ENCODE measurements around the gene USP12.
"Not testable (repeated sequence)": the region's sequence is repeated elsewhere in the genome, so short reads cannot be mapped to it uniquely, and the experiment has no call there.

The USP12 gene

DNA sequence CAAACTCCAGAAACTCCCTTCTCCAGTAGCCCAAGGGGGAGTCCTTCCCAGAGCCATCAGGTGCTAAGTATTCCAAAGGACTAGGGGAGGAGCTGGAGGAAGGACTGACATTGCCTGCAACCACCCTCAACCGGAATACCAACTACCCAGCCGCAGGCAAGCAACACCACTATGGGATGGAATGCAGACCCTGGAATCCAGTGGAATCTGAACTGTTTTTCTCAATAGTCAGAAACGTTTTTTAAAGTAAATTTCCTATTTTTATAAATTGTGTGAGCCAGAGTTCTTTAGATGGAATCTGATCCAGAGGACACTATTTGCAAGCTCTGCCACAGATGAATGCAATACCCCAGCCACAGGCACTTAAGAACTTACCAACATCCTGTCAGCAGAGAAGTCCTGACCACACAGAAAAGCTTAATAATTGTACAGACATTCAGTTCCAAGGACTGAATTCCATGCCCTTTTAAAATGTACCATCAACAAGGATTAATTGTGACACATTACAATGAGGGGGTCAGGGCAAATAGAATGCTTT, 92.1 kb downstream of the USP12 start:
- no peak for DNase-seq (ENCODE audit: low read depth in 3 of 3)

DNA sequence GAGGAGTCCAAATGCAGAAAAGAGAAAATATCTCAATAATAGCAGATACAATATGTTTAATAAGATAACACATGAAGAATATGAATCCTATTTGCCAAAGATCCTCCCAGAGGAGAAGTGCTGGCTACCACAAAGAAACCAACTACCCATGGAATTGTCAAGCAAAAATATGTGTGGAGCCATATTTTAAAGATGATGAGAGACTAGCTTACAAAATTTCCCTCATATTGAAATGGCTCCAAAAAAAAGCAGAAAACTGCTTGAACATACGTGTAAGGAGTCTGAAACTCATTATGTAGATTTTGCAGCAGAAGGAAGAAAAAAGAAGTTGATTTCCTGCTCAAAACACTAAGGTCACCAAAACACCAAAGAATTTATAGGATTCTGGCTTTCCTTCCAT, 94.2 kb downstream of the USP12 start:
- DNase-seq (ENCODE audit: low read depth in 3 of 3) = no peak

DNA sequence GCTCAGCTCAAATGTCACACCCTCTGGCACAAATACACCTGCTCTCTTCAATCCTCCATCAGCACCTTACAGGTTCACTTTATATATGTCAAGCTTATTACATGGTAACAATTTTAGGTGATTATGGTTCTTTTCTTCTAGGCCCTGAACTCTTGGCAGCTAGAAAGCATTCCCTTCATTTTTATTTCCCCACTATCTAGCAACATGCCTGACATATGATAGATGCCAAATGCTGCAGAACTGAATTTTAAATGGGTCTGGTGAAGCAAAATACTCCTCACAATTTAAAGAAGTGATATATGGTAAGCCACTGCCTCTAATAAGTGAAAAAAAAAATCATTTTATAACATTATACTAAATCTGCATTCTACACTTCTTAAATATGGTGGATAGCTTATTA, 95.2 kb downstream of the USP12 start:
- DNase-seq (ENCODE audit: low read depth in 3 of 3) = no peak

DNA sequence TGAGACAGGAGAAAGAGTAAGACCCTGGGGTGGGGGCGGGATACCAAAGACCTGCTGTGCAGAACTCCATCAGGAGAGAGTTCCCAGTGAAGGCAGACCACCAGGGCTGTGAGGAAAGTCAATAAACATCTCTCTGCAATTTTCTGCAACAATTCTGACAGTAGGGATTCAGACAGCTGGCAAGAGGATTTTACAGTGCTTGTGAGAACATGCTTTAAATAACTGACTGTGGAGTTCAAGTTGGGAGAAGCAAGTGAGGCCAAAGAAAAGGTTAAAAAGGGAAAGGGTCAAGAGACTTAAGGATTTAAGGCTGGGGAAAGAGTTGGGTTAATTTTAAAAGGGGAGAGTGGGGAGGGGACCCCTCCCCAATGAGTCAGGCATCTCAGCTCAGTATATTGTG, 98.4 kb downstream of the USP12 start:
- no peak for DNase-seq (ENCODE audit: low read depth in 3 of 3)

DNA sequence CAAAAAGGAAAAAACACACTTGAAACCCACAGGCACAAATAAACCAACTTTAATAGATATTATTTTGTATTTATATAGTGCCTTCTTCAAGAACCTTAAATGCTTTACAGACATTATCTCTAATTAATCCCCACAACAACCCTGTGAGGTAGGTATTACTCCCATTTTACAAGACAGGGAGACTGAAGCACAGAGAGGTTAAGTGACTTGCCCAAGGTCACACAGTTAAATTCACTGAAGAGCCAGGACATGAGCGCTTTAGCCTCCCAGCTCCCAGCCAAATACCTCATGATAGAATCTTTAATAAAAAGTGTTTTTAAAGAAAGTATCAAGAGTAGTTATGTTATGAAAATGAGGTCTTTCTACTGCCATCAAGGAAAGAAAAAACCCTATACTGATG, 105.5 kb downstream of the USP12 start:
- not testable (repeated sequence) for DNase-seq (ENCODE audit: low read depth in 3 of 3)

DNA sequence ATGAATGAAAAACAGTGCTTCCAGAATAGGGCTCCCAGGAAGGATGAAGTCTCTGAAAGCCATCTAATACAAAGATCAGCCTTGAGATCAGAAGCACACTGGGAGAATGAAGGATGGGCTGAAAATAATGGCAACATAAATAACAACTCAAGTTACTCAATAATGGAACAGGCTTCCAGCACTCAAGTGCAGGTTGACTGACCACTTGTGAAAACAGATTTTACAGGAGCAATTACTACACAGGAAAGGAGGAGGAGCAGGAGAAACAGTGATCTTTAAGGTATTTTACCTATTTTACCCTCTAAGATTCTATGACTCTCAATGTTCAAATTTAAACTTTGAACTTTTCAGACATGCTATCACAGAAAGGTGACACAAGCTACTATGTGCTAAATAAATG, 106.0 kb downstream of the USP12 start:
- DNase-seq (ENCODE audit: low read depth in 3 of 3) = no peak

DNA sequence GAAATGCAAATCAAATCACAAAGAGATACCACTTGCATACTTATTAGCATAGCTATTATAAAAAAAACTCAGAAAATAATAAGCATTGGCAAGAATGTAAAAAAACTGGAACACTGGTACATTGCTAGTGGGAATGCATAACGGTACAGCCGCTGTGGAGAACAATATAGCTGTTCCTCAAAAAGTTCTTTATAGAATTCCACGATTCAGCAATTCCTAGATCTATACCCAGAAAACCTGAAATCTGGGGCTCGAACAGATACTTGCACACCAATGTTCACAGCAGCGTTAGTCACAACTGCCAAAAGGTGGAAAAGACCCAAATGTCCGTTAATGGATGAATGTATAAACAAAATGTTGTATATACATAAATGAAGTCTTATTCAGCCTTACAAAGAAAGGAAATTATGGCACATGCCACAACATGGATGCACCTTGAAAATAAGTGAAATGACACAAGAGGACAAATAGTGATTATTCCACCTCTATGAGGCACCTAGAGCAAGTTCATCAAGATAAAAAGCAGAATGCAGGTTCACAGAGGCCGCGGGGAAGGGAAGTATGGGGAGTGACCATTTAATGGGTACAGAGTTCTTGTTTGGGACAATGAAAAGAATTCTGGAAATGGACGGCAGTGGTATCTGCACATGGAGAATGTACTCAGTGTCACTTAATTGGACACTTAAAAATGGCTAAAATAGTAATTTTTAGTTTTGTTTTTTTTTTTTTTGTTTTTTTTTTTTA, 107.2 kb downstream of the USP12 start:
- no peak for DNase-seq (ENCODE audit: low read depth in 3 of 3)

DNA sequence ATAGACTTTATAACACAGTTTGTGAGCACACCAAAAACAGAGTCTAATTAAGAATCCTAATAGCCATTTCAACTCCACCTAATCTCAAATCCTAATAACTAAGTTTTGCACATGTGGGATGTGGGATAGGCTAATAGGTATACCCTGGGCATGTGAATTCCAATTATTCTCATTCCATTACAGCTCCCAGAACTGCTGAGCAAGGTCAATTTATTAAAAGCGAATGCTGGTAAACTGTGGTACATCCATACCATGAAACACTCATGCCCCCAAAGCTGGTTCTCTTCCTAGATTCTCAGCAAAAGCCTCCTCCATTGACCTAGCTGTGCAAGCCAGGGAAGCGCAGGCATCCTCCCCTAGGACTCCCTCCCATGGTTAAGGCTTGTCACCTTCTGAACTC, 113.8 kb downstream of the USP12 start:
- DNase-seq (ENCODE audit: low read depth in 3 of 3) = no peak

DNA sequence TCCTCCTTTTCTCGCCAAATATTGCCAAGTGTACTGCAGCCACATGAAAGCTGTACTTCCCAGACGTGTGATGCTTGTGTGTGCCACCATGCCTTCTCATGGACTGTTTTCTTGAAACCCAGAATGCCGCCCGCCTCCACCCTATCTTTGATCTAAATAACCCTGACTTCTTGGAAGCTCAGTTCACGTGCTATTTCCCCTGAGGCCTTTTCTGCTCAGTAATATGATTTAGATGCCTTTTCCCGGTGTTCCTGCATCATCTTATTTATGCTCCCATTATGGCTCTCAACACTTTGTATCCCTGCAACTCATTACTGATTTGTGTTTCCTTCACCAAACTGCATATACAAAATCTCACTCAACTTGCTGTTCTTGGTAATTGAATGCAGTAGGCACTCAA, 116.1 kb downstream of the USP12 start:
- DNase-seq (ENCODE audit: low read depth in 3 of 3) = no peak

DNA sequence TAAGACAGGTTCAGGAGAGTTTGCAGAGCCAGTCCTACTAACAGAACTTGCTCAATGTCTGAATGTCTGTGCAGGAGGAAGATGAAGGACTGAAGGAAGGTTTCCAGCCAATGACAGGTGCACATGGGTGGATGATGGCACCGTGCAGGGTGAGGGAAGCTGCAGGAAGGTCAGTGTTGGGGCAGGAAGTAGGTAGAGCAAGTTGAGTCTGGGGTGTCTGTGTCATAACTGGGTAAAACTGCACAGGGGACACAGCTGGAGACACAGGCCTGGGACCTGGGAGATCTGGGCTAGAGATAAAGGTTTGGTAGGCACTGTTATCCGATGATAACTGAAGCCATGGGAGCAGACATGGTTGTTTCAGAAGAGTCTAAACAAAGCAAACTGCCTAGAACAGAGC, 116.9 kb downstream of the USP12 start:
- no peak for DNase-seq (ENCODE audit: low read depth in 3 of 3)

DNA sequence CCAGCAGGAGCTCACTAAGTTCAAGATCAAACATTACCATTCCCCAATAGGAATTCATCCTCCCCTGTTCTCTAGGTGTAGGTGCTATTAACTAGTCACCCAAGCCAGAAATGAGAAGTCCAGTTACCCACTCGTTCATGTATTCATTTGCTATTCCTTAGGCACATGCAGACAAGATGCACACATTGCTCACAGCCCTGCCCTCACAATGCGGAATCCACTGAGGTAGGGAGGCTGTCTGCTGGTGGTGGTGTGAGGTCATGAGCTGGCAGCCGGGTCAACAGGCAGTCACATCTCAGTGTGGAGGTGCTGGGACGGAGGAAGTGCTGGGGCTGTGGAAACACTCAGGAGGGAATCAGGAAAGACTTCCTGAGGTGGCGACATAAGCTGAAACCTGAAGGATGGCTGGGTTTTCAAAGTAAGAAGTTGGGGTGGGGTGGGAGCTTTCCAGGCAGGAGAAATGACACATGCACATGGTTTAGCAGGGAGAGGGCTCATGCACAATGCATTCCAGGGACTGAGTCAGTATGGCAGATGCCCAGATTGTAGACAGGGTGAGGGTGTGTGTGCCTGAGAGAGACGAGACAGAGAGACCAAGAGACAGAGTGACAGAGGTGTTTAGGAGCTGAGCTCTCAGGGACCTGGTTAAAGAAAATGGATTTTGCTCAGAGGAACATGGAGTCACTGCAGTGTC, 117.6 kb downstream of the USP12 start:
- no peak for DNase-seq (ENCODE audit: low read depth in 3 of 3)

DNA sequence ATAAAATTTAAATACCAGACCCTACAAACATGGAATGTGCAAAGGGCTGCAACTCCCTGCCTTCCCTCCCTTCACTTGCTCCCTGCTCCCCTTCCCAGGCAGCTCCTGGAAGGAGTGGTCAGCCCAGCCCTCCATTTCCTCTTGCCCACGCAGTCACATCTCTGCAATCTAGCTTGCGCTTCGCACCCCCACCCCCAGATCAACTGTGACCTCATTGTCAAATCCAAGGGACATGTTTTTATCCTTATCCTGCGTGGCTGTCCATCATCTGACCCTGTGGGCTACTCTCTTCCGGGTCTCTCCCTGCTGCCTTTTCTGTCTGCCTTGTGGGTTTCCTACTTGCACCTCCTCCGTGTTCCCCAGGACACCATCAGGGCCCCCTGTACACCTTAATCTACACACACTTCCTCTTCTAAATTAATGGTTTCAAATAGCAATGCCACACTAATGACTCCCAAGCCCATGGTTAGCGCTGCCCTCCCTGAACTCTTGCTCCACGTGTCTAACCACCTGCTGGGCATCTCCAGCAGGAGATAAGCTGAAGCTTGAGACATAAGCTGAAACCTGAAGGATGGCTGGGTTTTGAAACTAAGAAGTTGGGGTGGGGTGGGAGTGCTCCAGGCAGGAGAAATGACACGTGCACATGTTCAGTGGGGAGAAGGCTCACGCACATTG, 118.3 kb downstream of the USP12 start:
- no peak for DNase-seq (ENCODE audit: low read depth in 3 of 3)

DNA sequence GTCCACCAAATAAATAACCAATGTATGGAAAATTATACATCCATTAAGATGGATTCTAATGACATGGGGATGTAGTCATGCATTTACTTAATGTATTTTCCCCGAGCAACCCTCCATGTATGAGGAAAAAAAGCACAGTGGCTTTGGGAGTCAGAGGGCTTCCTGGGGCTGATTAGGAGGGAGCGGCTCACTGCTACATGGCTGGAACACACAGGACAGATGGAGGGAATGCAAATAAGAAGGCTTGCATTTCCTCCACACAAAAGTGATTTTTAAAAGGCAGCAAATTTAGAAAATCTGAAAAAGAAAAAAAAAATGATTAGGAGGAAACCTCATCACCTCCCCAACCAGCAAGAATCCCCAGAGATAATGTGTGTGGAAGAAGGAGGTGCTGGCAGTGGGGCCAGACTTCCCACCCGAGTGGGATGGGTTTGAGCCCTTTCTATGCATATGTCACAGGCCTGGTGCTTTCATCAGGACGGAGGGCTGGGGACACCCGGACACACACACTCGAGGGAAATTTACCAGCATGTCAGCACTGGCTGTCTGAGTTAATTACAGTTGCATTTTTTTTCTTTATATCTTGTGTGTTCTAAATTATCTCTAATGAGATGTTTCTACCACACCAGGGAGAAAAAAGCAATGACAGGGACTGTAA, 118.9 kb downstream of the USP12 start:
- DNase-seq (ENCODE audit: low read depth in 3 of 3) = no peak

DNA sequence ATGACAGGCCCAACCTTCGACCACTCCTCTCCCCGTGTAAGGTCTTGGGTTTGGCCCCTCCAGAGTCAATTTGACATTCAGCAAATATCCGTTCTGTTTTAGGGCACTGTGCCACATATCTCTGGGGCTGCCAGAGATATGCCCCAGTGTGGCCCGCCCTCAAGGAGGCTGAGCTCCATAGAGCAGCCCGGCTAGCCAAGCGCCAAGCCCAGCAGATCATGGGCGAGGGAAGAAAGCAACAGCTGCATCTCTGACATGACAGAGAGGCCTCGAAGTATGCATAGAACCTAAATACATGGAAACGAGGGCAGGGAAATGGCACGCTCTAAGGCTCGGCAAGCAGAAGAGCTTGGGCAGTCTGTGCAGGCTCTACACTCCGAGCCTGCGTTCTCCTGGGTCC, 124.5 kb downstream of the USP12 start:
- no peak for DNase-seq (ENCODE audit: low read depth in 3 of 3)

DNA sequence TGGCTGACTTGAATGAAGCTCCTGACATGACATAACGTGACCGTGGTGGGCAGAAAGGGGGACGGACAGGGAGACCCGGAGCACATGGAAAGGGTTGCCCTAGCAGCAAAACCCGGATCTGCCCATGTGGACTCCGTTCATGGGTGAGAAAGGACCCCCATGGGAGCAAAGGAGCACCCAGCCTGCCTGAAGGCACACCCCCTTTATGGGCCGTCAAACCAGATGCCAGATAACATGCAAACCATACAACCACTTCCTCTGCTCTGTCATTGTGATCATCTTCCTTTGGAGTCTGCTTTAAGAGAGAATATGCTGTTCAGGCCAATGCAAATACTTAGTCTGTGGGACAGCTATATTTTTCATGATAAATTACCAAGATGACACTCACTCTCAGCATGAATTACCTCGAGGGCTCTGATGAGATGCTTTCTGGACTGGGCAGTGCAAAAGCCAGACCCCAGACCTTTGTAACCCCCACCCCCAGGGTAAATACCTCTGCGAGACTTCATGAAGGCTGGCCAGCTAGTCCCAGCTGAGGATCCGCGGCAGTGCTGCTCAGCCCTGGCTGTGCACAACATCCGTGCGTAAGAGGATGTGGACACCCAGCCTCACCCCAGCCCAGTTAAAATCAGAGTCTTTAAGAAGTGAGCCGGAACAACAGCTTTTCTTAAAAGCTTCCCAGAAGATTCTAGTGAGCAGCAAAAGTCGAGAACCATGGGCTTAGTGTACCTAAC, 126.6 kb downstream of the USP12 start:
- DNase-seq (ENCODE audit: low read depth in 3 of 3) = no peak

DNA sequence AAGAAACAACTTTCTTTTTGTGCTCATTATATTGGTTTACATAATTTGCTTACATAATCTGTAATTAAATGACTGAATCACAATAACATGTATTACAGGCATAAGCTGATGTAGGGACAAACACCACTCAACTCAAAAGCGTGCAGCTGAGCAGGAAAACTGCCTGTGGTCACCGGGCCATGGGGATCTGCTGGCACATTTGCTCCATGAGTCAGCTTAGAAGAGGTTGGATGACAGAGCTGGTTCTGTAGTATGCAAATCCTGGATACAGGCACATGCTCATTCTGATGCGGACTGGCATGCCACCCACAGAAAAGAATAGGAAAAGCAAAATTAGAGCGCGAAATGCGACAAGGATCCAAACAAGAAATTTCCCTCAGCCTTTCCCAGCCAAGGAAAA, 128.6 kb downstream of the USP12 start:
- DNase-seq (ENCODE audit: low read depth in 3 of 3) = no peak

DNA sequence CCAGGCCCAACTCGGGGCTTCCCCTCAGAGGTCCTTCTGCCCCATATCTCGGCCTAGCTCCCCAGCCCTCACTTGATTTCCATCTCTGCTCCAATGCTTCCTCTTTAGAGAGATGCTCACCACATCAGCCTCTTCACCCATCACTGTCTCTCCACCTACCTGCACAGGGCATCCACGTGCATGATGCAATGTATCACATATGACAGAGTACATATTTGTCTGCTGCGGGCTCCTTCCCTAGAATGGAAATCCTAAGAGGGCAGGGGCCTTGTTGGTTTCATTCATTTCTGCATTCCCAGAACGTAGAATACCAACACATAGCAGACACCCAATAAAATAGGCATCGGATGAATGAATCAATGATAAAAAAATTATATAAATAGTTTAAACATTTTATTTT, 130.3 kb downstream of the USP12 start:
- no peak for DNase-seq (ENCODE audit: low read depth in 3 of 3)

DNA sequence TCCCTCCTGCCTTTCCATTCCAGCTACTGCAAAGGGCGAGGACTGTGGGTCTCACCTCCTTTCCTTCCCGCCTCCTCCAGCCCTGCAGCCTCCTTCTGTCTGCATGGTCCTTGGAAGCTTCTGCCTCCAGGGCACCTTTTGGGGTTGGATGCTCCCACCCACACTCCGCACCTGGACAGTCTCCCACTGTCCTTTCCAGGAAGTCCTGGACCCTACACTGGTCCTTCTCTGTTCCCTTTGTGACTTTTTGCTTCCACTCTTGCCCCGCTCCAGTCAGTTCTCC, 130.8 kb downstream of the USP12 start:
- DNase-seq (ENCODE audit: low read depth in 3 of 3) = no peak

DNA sequence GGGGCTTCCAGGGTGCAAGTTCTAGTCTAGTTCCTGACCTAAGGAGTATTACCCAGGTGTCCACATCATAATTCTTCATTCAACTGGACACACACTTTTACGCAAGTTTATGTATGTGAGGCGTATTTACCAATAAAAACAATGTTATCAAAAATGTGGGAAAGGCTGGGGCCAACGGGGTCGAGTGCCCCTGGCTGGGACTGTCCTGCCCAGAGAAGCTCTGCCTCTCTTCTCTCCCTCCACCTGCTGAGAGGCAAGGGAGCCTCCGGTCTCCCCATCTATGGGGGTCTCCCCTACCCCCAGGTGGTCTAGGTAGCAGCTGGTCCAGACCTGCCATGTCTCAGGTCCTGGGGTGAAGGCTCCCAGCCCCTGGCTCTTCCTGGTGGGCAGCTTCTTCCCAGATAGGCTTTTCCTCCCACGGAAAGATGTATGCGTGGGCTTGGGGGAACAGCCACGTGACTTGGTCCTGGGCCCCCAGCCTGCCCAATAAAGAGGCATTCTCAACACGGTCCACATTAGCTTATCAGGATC, 132.4 kb downstream of the USP12 start:
- DNase-seq (ENCODE audit: low read depth in 3 of 3) = no peak

DNA sequence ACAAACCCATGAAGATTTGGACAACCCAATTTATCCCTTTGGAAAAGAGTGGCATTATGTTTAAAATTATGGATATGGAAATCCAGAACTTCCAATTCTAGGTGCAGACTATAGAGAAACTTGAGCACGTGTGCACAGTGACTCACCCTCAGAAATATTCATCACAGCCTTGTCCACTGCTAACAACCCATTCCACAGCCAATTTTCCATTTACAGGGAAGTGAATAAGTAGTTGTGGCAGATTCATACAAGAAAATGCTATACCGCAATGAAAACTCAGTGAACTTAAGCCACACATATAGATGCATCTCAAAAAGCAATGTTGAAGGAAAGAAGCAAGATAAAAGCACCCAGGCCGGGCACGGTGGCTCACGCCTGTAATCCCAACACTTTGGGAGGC, 133.3 kb downstream of the USP12 start:
- DNase-seq (ENCODE audit: low read depth in 3 of 3) = no peak

DNA sequence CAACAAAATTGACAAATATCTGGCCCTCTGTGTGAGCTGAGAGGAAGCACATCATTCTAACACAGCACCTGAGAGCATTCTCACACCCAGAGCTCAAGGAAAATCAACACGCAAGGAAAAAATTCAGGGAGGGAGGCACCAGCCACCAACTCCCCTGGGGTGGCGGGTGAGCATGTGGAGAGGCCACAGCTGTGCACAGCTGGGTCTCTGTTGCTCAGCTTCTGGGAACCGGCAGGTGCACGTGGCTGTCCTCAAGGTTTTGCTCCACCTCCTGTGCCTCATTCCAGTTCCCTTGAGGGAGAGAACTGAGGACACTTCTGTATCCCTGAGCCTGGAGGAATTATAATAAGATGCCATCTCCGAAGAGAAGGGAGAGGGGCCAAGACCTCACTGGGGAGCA, 134.0 kb downstream of the USP12 start:
- no peak for DNase-seq (ENCODE audit: low read depth in 3 of 3)

DNA sequence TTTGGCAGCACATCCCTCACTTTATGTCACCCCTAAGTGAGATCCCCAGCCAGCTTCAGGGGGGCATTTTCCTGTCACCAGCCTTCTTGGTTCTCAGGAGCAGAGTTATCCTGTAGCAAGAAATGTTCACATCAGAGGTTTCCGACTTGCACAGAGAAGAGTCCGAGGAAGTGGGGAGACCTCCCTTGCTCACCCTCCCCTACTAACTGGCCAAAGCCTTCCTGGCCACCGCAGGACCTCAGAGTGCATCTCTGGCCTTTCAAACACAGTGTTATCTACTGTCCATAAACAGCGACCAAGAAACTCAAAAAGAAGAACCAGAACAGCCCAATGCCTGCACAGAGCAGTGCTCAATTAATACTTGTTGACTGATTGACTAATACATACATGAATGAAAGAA, 134.4 kb downstream of the USP12 start:
- DNase-seq (ENCODE audit: low read depth in 3 of 3) = no peak
